HCT116 (cell line): Measurements from ENCODE around the gene LRCH1. TPM values are rescaled to one million over a fixed set of nuclear protein-coding genes. Genes with fewer than 3 reads are reported as not detected.

Experiments
- ATAC-seq: fragments of 200-7000 bp; cut with Tn5 transposase; 2 replicates; pipeline ENCODE4 v1.9.1; 2020; ENCODE audit warnings: mild to moderate bottlenecking, moderate library complexity
- BruUV-seq: library from RNA; stranded (reverse); fragments of 400-500 nt; replicated peaks from 2 replicates; lab custom pipeline; 2021; lab: Mats Ljungman, UMichigan
- CTCF ChIA-PET: fragments of 300-600 bp; sonication (Branson Sonifier 250); formaldehyde crosslinking; loops from one replicate; lab custom pipeline; 2021; ENCODE audit warnings: antibody characterized with exemption; lab: Charles Lee
- POLR2A ChIA-PET: fragments of 300-600, 350-600 bp; sonication (Branson Sonifier 250); formaldehyde crosslinking; loops from one replicate; lab custom pipeline; 2021; ENCODE audit warnings: antibody characterized with exemption; lab: Charles Lee
- RAD21 ChIA-PET, 2 experiments: fragments of 300-600 bp; sonication (Branson Sonifier 250); formaldehyde crosslinking; loops; one replicate each; lab custom pipeline; 2023; ENCODE audit warnings: low total read pairs in 2 of 2; ENCODE audit not compliant: uncharacterized antibody in 2 of 2, unreplicated experiment in 2 of 2, low non-redundant PET in 1 of 2; lab: Charles Lee
- DNase-seq: peaks from one replicate; pipeline ENCODE4 v3.0.0-alpha.2; 2010; ENCODE audit warnings: low read depth, low spot score
- H2AFZ ChIP-seq: fragments of 200-600 bp; shearing (Covaris generic), sonication (generic); 2 replicates; pipeline ENCODE4 v1.6.1; 2017; ENCODE audit warnings: low read depth, mixed run types, mixed read lengths, antibody characterized with exemption, low read length; ENCODE audit not compliant: poor library complexity, severe bottlenecking
- H3K27ac ChIP-seq: 2 replicates; pipeline ENCODE4 v1.5.1; 2012; ENCODE audit warnings: low read depth, low read length
- H3K27me3 ChIP-seq: fragments of 200-600 bp; sonication (generic); 2 replicates; pipeline ENCODE4 v1.6.1; 2016; ENCODE audit warnings: mixed run types, low read length, mixed read lengths; ENCODE audit not compliant: insufficient read depth
- H3K36me3 ChIP-seq, 2 experiments: fragments of 200-500 bp in 1 of 2; fragments of 200-600 bp in 1 of 2; sonication (Bioruptor generic) in 1 of 2; sonication (generic) in 1 of 2; 2 replicates each; pipeline versions ENCODE4 v1.5.1 to v1.6.1; 2014 to 2016; ENCODE audit warnings: low read length in 2 of 2, inconsistent platforms in 1 of 2, mixed read lengths in 1 of 2, mixed run types in 1 of 2; ENCODE audit not compliant: insufficient read depth in 2 of 2, control insufficient read depth in 1 of 2
- H3K4me1 ChIP-seq, 2 experiments: fragments of 200-600 bp in 1 of 2; sonication (generic) in 1 of 2; 2 replicates each; pipeline versions ENCODE4 v1.5.1 to v1.6.1; 2012 to 2017; ENCODE audit warnings: low read length in 2 of 2, inconsistent platforms in 1 of 2, mild to moderate bottlenecking in 1 of 2, mixed read lengths in 1 of 2, mixed run types in 1 of 2, moderate library complexity in 1 of 2; ENCODE audit not compliant: insufficient read depth in 2 of 2, control insufficient read depth in 1 of 2
- H3K4me2 ChIP-seq: fragments of 200-600 bp; sonication (generic); 2 replicates; pipeline ENCODE4 v1.6.1; 2017; ENCODE audit warnings: mixed run types, low read length, mixed read lengths
- H3K4me3 ChIP-seq, 2 experiments: fragments of 200-600 bp in 1 of 2; sonication (generic) in 1 of 2; replicated peaks in 1 of 2; 2 replicates each; pipeline ENCODE4 v1.5.1; 2011 to 2016; ENCODE audit warnings: low read length in 2 of 2, control low read depth in 1 of 2, low read depth in 1 of 2, mild to moderate bottlenecking in 1 of 2, mixed read lengths in 1 of 2, mixed run types in 1 of 2
- H3K79me2 ChIP-seq: fragments of 200-600 bp; sonication (generic); 2 replicates; pipeline ENCODE4 v1.6.1; 2017; ENCODE audit warnings: mild to moderate bottlenecking, mixed run types, low read length, moderate library complexity, mixed read lengths; ENCODE audit not compliant: insufficient read depth
- H3K9ac ChIP-seq: fragments of 200-600 bp; sonication (generic); 2 replicates; pipeline ENCODE4 v1.6.1; 2016; ENCODE audit warnings: low read length, mixed read lengths
- H3K9me2 ChIP-seq: fragments of 200-600 bp; sonication (generic), shearing (Covaris generic); 2 replicates; pipeline ENCODE4 v1.6.1; 2017; ENCODE audit warnings: mixed run types, mild to moderate bottlenecking, moderate library complexity; ENCODE audit not compliant: insufficient read depth
- H3K9me3 ChIP-seq, 2 experiments: fragments of 200-500 bp in 1 of 2; fragments of 200-600 bp in 1 of 2; sonication (Bioruptor generic) in 1 of 2; sonication (generic) in 1 of 2; 2 replicates each; pipeline ENCODE4 v1.6.1; 2014 to 2017; ENCODE audit warnings: low read length in 2 of 2, mixed read lengths in 2 of 2, inconsistent platforms in 1 of 2, low read depth in 1 of 2, mild to moderate bottlenecking in 1 of 2, mixed run types in 1 of 2, moderate library complexity in 1 of 2; ENCODE audit not compliant: control insufficient read depth in 1 of 2, insufficient read depth in 1 of 2
- H4K20me1 ChIP-seq: fragments of 200-600 bp; sonication (generic), shearing (Covaris generic); 2 replicates; pipeline ENCODE4 v1.6.1; 2017; ENCODE audit warnings: mixed run types, mild to moderate bottlenecking, moderate library complexity; ENCODE audit not compliant: insufficient read depth
- CTCF ChIP-seq, 3 experiments: fragments of 200-600 bp in 1 of 3; sonication (generic) in 1 of 3; IDR thresholded peaks in 2 of 3; conservative IDR thresholded peaks in 1 of 3; 2 replicates each; pipeline ENCODE4 v1.5.1; 2012 to 2017; ENCODE audit warnings: low read depth in 2 of 3, low read length in 2 of 3, antibody characterized with exemption in 1 of 3, borderline replicate concordance in 1 of 3, control low read depth in 1 of 3, mild to moderate bottlenecking in 1 of 3, mixed read lengths in 1 of 3, mixed run types in 1 of 3, moderate library complexity in 1 of 3; ENCODE audit not compliant: insufficient read depth in 1 of 3
- EGR1 ChIP-seq: IDR thresholded peaks from 2 replicates; pipeline ENCODE4 v1.6.1; 2012; ENCODE audit warnings: low read depth
- EZH2 ChIP-seq: fragments of 200-600 bp; sonication (generic); IDR thresholded peaks from 2 replicates; pipeline ENCODE4 v1.6.1; 2017; ENCODE audit warnings: antibody characterized with exemption, mixed run types
- JUND ChIP-seq: IDR thresholded peaks from 2 replicates; pipeline ENCODE4 v1.6.1; 2012
- POLR2A ChIP-seq: IDR thresholded peaks from 2 replicates; pipeline ENCODE4 v1.7.0; 2011; ENCODE audit warnings: borderline replicate concordance; ENCODE audit not compliant: insufficient read depth, insufficient read length; ENCODE audit errors: extremely low read depth
- POLR2AphosphoS5 ChIP-seq: IDR thresholded peaks from 2 replicates; pipeline ENCODE4 v1.6.1; 2011; ENCODE audit warnings: mild to moderate bottlenecking, low read depth, low read length, moderate library complexity
- RAD21 ChIP-seq: IDR thresholded peaks from 2 replicates; pipeline ENCODE4 v1.6.1; 2012; ENCODE audit warnings: low read depth, mild to moderate bottlenecking
- REST ChIP-seq: IDR thresholded peaks from 2 replicates; pipeline ENCODE4 v1.6.1; 2012; ENCODE audit warnings: low read depth
- SIN3A ChIP-seq: IDR thresholded peaks from 2 replicates; pipeline ENCODE4 v1.6.1; 2012; ENCODE audit warnings: low read depth
- SP1 ChIP-seq: IDR thresholded peaks from 2 replicates; pipeline ENCODE4 v1.6.1; 2012; ENCODE audit warnings: low read depth
- SRF ChIP-seq: IDR thresholded peaks from 2 replicates; pipeline ENCODE4 v1.6.1; 2012; ENCODE audit warnings: low read depth
- TCF7L2 ChIP-seq: IDR thresholded peaks from 2 replicates; pipeline ENCODE4 v1.7.0; 2011; ENCODE audit warnings: borderline replicate concordance, inconsistent platforms; ENCODE audit not compliant: insufficient read depth, insufficient read length; ENCODE audit errors: extremely low read depth
- YY1 ChIP-seq: IDR thresholded peaks from 2 replicates; pipeline ENCODE4 v1.6.1; 2011; ENCODE audit warnings: low read length, low read depth, moderate library complexity, mild to moderate bottlenecking; ENCODE audit not compliant: insufficient replicate concordance; ENCODE audit errors: extremely low read depth
- ZBTB33 ChIP-seq: IDR thresholded peaks from 2 replicates; pipeline ENCODE4 v1.6.1; 2011; ENCODE audit warnings: mild to moderate bottlenecking, low read length, moderate library complexity; ENCODE audit not compliant: insufficient replicate concordance; ENCODE audit errors: extremely low read depth
- ZFX ChIP-seq: fragments of 450-650 bp; IDR thresholded peaks from 2 replicates; pipeline ENCODE4 v1.6.1; 2017
- intact Hi-C: fragments of 100-400 bp; cut with micrococcal nuclease; formaldehyde crosslinking; loops from 2 replicates; pipeline ENCODE4 v1.10.0; 2022
- total RNA-seq: library from RNA; stranded (reverse); gene quantifications from one replicate; pipeline ENCODE4 v1.2.1, GENCODE V29; 2021; ENCODE audit not compliant: unreplicated experiment

LRCH1 gene
- total RNA-seq, 1 experiment from 2014 or later: 15.6 TPM

- intact Hi-C loops: no loop called here
- ATAC-seq: no peak
- no peak overlapping the region for H3K4me2 ChIP-seq
- no peaks in the 10 kb centered on the region for H3K4me1 ChIP-seq
- H3K9me2 ChIP-seq: no peaks in the 10 kb centered on the region
- no peak overlapping the region for H2AFZ ChIP-seq
- POLR2A ChIA-PET: no interaction called here
- H4K20me1 ChIP-seq: no peaks in the 10 kb centered on the region; the same call in 1 of the 2 replicates
- H3K27ac ChIP-seq: no peak overlapping the region
- no peak overlapping the region for H3K9ac ChIP-seq
- RAD21 ChIA-PET: no interaction called here
- no peak for DNase-seq
- H3K36me3 ChIP-seq: no peaks in the 10 kb centered on the region
- H3K9me3 ChIP-seq: no peaks in the 10 kb centered on the region
- H3K27me3 ChIP-seq: no peaks in the 10 kb centered on the region
- no TSS peak for BruUV-seq
- peaks cover 70% of the 10 kb centered on the region for H3K79me2 ChIP-seq
- H3K4me3 ChIP-seq: no peak overlapping the region
- TF ChIP-seq SIN3A (no peak), REST (no peak), ZBTB33 (no peak), YY1 (no peak), SP1 (no peak), POLR2A (no peak), POLR2AphosphoS5 (no peak), TCF7L2 (no peak), EGR1 (no peak), JUND (no peak), ZFX (no peak), RAD21 (no peak), SRF (no peak), EZH2 (no peak), CTCF (IDR thresholded peaks at IDR 0.05 in 2 of 3, conservative IDR thresholded peaks at IDR 0.05 in 1 of 3; ENCODE audit: borderline replicate concordance in 1 of 3, insufficient read depth in 1 of 3, low read depth in 2 of 3, low read length in 2 of 3) (no peak)
- CTCF ChIA-PET: no interaction called here
These were observed 71.9 kb downstream of the LRCH1 start for GRCh38 chr13:46624821-46625220.
